Fibroblast of skin of left biceps (primary cell): ENCODE measurements around the gene RHOF.
"Not testable (repeated sequence)": the region's sequence is repeated elsewhere in the genome, so short reads cannot be mapped to it uniquely, and the experiment has no call there.

Experiments used
- DNase-seq, 2 experiments: peaks; one replicate each; pipeline ENCODE4 v3.0.0-alpha.2; 2013; ENCODE audit warnings: low read depth in 2 of 2

Gene RHOF

GRCh38 chr12:121748571-121749265, 44.8 kb downstream of the RHOF start:
- DNase-seq, result peak; percentile 47 to 56

DNA sequence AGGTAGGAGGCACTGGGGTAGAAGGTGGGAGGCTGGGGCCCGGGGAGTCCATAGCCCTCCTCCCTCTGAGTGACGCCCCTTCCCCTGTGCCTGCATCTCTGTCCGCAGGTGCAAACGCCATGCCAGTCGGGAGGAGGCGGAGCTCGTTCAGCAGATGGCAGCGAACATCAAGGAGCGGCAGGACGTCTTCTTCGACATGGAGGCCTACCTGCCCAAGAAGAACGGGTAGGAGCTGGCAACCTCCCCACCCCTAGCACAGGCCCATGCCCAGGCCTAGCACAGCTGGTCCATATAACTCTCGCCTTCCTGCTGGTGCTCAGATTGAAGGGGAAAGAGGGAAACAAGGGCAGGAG, 45.3 kb downstream of the RHOF start:
- DNase-seq, result no peak

- DNase-seq, result not testable (repeated sequence)
Measured at GRCh38 chr12:121745545-121745944, 47.9 kb downstream of the RHOF start.

DNA sequence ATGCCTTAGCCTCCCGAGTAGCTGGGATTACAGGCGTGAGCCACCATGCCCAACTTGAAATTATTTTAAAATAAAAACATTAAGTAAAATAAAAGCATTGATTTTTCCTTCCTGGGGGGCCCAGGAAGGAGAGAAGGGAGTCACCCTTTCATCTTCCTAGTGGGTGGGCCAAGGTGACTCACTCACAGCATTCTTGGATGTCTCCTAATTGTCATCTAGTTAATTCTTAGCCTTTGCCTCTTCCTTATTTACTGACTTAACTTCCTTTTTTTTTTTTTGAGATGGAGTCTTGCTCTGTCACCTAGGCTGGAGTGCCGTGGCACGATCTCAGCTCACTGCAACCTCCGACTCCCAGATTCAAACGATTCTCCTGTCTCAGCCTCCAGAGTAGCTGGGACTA, 51.7 kb downstream of the RHOF start:
- DNase-seq, result no peak

GRCh38 chr12:121740847-121741246, 52.6 kb downstream of the RHOF start:
- DNase-seq, result no peak

- no peak for DNase-seq
Measured at GRCh38 chr12:121738340-121738858, 55.1 kb downstream of the RHOF start.

GRCh38 chr12:121733849-121734248, 59.6 kb downstream of the RHOF start:
- no peak for DNase-seq

GRCh38 chr12:121731473-121731872, 62.0 kb downstream of the RHOF start:
- no peak for DNase-seq

GRCh38 chr12:121729021-121729420, 64.5 kb downstream of the RHOF start:
- no peak for DNase-seq
